Measurements from ENCODE around the gene HSD17B1.

- TF ChIP-seq EZH2phosphoT487 (IDR thresholded peaks at IDR 0.05; ENCODE audit: borderline replicate concordance, low read length): no peak
- TF ChIP-seq CTCF (IDR thresholded peaks at IDR 0.05; ENCODE audit: low read depth, low read length, poor library complexity, severe bottlenecking): no peak
These were observed 14.3 kb downstream of the HSD17B1 start, which contains the start of gene MLX for GRCh38 chr17:42566883-42567573.

Data from DOHH2 (cell line).